Measurements from ENCODE around the gene TMTC2.

The TMTC2 gene

GRCh38 chr12:83010169-83010804 is 323.6 kb downstream of the TMTC2 start:
- no peak for ATAC-seq (ENCODE audit: low read depth)

DNA sequence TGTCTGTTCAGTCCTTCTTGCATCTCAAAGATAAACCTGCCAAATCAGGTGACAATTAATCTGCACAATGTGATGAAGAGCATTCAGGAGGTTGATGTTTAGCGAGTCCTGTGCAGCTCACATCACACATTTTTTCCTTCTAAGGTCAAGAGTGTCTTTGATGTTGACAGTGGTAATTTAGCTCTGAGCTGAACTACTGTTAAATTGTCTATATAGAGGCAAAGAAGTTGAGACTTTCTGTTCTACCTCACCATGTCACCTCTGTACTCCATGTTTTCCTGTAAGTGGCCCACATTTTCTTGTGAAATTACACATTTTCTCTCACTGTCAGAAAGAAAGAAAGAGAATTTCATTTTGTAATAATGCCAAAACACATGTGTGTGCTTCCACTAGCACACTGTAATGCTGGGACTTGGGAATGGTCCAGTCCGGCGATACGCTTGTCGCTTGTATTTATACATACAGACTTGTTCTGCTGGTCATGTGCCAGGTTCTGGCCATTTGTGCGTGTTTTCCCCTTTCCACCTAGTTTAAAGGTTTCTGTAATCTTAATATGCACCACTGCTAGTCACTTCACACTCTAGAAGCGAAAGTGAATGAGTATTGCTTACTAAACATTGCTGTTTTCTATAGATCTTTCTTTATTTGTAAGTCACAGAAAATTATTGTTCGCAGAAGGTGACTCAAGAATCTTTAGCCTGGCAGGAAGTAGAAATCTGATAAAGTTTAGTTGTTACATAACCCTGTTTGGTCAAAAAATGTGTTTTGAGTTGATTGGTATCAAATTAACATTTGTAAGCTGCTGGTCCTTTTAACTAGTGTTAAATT is 328.9 kb downstream of the TMTC2 start:
- H3K4me3 ChIP-seq (ENCODE audit: severe bottlenecking), result no peak overlapping the region
- peaks cover 9% of the 10 kb centered on the region for H3K4me1 ChIP-seq (ENCODE audit: insufficient read depth, poor library complexity, severe bottlenecking)
- TF ChIP-seq, protein P1, sequence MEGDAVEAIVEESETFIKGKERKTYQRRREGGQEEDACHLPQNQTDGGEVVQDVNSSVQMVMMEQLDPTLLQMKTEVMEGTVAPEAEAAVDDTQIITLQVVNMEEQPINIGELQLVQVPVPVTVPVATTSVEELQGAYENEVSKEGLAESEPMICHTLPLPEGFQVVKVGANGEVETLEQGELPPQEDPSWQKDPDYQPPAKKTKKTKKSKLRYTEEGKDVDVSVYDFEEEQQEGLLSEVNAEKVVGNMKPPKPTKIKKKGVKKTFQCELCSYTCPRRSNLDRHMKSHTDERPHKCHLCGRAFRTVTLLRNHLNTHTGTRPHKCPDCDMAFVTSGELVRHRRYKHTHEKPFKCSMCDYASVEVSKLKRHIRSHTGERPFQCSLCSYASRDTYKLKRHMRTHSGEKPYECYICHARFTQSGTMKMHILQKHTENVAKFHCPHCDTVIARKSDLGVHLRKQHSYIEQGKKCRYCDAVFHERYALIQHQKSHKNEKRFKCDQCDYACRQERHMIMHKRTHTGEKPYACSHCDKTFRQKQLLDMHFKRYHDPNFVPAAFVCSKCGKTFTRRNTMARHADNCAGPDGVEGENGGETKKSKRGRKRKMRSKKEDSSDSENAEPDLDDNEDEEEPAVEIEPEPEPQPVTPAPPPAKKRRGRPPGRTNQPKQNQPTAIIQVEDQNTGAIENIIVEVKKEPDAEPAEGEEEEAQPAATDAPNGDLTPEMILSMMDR (IDR thresholded peaks at IDR 0.05; ENCODE audit: poor library complexity, severe bottlenecking), result no peak
- H3K27me3 ChIP-seq (ENCODE audit: insufficient read depth, poor library complexity, severe bottlenecking), result no peaks in the 10 kb centered on the region
- peak; percentile 25; the same call in 1 of the 3 replicates for ATAC-seq (ENCODE audit: low read depth)
- H3K36me3 ChIP-seq (ENCODE audit: low read depth), result no peaks in the 10 kb centered on the region
- no peak overlapping the region for H3K27ac ChIP-seq (ENCODE audit: poor library complexity, severe bottlenecking)
- H3K9me3 ChIP-seq (ENCODE audit: severe bottlenecking), result no peaks in the 10 kb centered on the region
- no peak for DNase-seq (ENCODE audit: low spot score)

More at GRCh38 chr12:83010169-83010804, 323.6 kb downstream of the TMTC2 start:
- H3K4me3 ChIP-seq (ENCODE audit: severe bottlenecking), result no peak overlapping the region
- H3K9me3 ChIP-seq (ENCODE audit: severe bottlenecking), result no peaks in the 10 kb centered on the region
- H3K4me1 ChIP-seq (ENCODE audit: insufficient read depth, poor library complexity, severe bottlenecking), result no peaks in the 10 kb centered on the region
- H3K27ac ChIP-seq (ENCODE audit: poor library complexity, severe bottlenecking), result no peak overlapping the region
- TF ChIP-seq, protein P1 (IDR thresholded peaks at IDR 0.05; ENCODE audit: poor library complexity, severe bottlenecking), result no peak
- H3K27me3 ChIP-seq (ENCODE audit: insufficient read depth, poor library complexity, severe bottlenecking), result no peaks in the 10 kb centered on the region
- no peak for DNase-seq (ENCODE audit: low spot score)
- H3K36me3 ChIP-seq (ENCODE audit: low read depth), result no peaks in the 10 kb centered on the region

DNA sequence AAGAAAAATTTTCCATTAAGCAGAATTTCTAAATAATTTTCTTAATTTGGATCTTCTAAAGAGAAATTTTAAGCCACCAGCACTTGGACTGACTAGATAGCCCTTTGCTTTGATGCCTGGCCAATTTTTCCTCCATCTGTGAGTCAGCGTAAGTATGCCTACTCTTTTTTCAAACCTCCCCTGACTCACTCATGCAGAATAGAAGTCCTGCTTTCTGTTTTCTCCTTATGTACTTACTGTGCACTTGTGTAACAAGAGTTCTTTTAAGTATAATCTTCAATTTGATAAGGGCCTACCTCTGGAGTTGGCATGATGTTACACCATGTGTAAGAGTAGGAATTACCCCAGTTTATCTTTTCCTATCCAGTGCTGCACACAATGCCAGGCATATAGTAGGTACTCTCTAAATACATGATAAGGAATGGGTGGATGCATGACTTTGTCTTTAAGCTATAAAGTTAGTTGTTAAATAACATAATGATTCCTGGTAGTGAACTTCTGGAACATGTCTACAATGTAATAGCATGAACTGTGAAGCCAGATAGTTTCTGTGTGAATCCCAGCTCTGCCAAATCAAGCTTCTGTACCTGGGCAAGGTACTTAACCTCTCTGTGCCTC is 329.6 kb downstream of the TMTC2 start:
- no peaks in the 10 kb centered on the region for H3K36me3 ChIP-seq (ENCODE audit: low read depth)
- ATAC-seq (ENCODE audit: low read depth), result peak; percentile 96
- no peak overlapping the region for H3K4me3 ChIP-seq (ENCODE audit: severe bottlenecking)
- H3K4me1 ChIP-seq (ENCODE audit: insufficient read depth, poor library complexity, severe bottlenecking), result peaks cover 9% of the 10 kb centered on the region
- no peak for DNase-seq (ENCODE audit: low spot score)
- H3K27ac ChIP-seq (ENCODE audit: poor library complexity, severe bottlenecking), result no peak overlapping the region
- H3K9me3 ChIP-seq (ENCODE audit: severe bottlenecking), result no peaks in the 10 kb centered on the region
- H3K27me3 ChIP-seq (ENCODE audit: insufficient read depth, poor library complexity, severe bottlenecking), result no peaks in the 10 kb centered on the region
- TF ChIP-seq, protein P1 (IDR thresholded peaks at IDR 0.05; ENCODE audit: poor library complexity, severe bottlenecking), result no peak

DNA sequence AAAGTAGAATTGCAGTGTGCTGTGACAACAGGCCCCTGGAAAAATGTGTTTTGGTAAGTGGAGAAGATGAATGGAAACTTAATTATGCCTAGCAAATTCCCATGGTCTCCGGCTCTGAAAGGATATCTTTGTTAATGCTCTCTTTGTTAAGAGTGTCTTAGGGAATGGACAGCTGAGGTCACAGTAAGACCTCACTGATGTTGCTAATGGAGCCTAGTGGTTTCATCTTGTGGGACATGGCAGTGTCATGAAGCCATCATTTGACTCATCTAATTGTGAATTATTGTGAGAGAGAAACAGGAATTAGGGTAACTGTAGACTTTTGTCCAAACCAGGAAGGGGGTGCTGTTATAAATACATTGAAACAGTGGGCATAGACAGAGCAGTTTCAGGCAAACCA is 330.3 kb downstream of the TMTC2 start:
- TF ChIP-seq, protein P1 (IDR thresholded peaks at IDR 0.05; ENCODE audit: poor library complexity, severe bottlenecking), result no peak
- no peaks in the 10 kb centered on the region for H3K9me3 ChIP-seq (ENCODE audit: severe bottlenecking)
- no peak overlapping the region for H3K4me3 ChIP-seq (ENCODE audit: severe bottlenecking)
- ATAC-seq (ENCODE audit: low read depth) (no peak), DNase-seq (ENCODE audit: low spot score) (no peak)
- no peak overlapping the region for H3K27ac ChIP-seq (ENCODE audit: poor library complexity, severe bottlenecking)
- H3K36me3 ChIP-seq (ENCODE audit: low read depth), result no peaks in the 10 kb centered on the region
- H3K27me3 ChIP-seq (ENCODE audit: insufficient read depth, poor library complexity, severe bottlenecking), result no peaks in the 10 kb centered on the region
- H3K4me1 ChIP-seq (ENCODE audit: insufficient read depth, poor library complexity, severe bottlenecking), result peaks cover 9% of the 10 kb centered on the region
